ENCODE data around the gene NRP2.
A peak's percentile ranks its signal among the peaks of the same experiment; 100 is the strongest.

The NRP2 gene

GRCh38 chr2:205816268-205816667, 134.0 kb downstream of the NRP2 start:
- DNase-seq = no peak

GRCh38 chr2:205822579-205822978, 140.3 kb downstream of the NRP2 start:
- no peak for DNase-seq

- DNase-seq = no peak
Observed at GRCh38 chr2:205827809-205828365, 145.6 kb downstream of the NRP2 start.

GRCh38 chr2:205833864-205834263, 151.6 kb downstream of the NRP2 start:
- no peak for DNase-seq

DNA sequence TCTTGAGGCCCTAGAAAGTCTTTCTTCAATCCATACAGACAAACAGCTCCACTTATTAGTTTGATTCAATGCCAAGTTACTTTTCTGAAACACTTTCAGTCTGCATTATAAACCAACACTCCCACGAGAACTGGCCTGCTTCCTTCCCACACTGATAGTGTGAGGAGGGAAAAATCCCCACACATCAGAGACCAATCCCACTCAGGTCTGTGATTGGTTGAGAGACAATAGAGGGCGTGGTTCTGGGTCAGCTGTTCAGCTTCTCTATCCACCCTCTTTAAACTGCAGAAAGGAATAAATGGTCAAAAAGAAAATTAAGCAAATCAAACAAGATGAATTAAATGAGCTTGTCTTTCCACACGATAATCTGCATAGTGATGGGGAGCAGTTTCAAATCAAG, 152.5 kb downstream of the NRP2 start:
- DNase-seq = no peak

DNA sequence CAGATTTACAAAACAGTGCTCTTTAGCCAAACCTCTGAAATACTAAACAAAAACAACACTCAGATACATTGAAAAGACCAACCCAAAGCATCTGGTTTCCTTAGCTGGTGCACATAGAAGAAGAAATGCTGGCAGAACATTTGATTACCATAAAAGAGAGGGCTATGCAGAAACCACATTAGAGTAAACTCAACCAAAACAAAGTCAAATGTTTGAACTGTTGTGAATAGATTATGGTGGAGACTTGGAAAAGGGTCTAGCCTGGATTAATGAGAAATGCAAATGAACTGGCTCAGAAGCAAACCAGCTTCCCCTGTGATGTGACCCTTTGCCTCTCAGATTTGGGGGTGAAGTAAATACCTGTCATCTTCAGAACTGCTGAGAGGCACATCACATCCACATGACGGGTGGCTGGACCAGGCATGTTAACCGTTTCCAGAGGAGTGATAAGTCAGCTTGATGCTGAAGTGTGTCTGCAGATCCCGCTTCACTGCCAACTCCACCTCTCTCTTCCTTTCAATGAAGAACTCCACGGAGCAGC, 153.0 kb downstream of the NRP2 start:
- no peak for DNase-seq

DNA sequence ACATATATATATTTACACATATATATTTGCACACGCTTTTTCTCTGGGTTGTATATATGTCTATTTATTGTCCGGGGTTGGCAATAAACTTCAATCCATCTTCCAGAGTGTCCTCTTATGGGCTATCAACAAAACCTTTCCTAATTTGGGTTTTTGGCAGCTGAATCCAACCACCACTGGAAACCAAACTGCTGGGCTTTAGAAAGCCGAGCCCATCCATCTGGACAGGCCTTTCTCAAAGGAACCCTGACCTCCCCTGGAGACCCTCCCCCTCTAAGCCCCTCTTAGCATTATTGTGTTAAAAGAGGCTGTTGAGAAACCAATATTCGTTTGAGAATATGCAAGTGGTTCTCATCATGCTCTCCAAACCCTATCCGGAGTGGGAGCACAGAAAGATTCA, 153.6 kb downstream of the NRP2 start:
- no peak for DNase-seq

- DNase-seq = peak; percentile 19
Observed at GRCh38 chr2:205836477-205837221, 154.3 kb downstream of the NRP2 start.

- DNase-seq = no peak
Observed at GRCh38 chr2:205837663-205838062, 155.4 kb downstream of the NRP2 start.

- DNase-seq = no peak
Observed at GRCh38 chr2:205845446-205845845, 163.1 kb downstream of the NRP2 start.

Data from NCI-H446 treated with DMSO at 0.1 percent for 48 hours (cell line).